Type B pancreatic cell (in vitro differentiated cells): ENCODE data around the gene PRDM16. TPM values are rescaled to one million over a fixed set of nuclear protein-coding genes. Genes with fewer than 3 reads are reported as not detected.
A peak's percentile ranks its signal among the peaks of the same experiment; 100 is the strongest.

Experiments used
- DNase-seq: peaks from one replicate; pipeline ENCODE4 v3.0.0; 2021; ENCODE audit warnings: mixed read lengths; ENCODE audit not compliant: unreplicated experiment; ENCODE audit errors: extremely low spot score
- H3K27ac Mint-ChIP-seq: 2 replicates; pipeline ENCODE4 v1.8.0; 2021; ENCODE audit warnings: mild to moderate bottlenecking, mixed read lengths
- H3K27me3 Mint-ChIP-seq: 2 replicates; pipeline ENCODE4 v1.8.0; 2021; ENCODE audit warnings: mixed read lengths
- H3K36me3 Mint-ChIP-seq: 2 replicates; pipeline ENCODE4 v1.8.0; 2021; ENCODE audit warnings: mixed read lengths
- H3K4me1 Mint-ChIP-seq: one replicate; pipeline ENCODE4 v1.8.0; 2021; ENCODE audit warnings: mixed read lengths; ENCODE audit not compliant: unreplicated experiment
- H3K4me3 Mint-ChIP-seq: 2 replicates; pipeline ENCODE4 v1.8.0; 2021; ENCODE audit warnings: mild to moderate bottlenecking, mixed read lengths
- H3K9me3 Mint-ChIP-seq: 2 replicates; pipeline ENCODE4 v1.8.0; 2021; ENCODE audit warnings: mixed read lengths
- CTCF ChIP-seq: fragments of 200-600 bp; sonication (generic); conservative IDR thresholded peaks from 2 replicates; pipeline ENCODE4 v1.5.0; 2021; ENCODE audit warnings: antibody characterized with exemption, mild to moderate bottlenecking
- total RNA-seq: library from RNA; stranded (reverse); gene quantifications from 2 replicates; pipeline ENCODE4 v1.2.1, GENCODE V29; 2021; ENCODE audit warnings: low replicate concordance

The PRDM16 gene
- total RNA-seq, 1 donor from 2014 or later, result 23.6 TPM

- peak overlapping the region; percentile 87 for H3K27ac Mint-ChIP-seq
- no peak for TF ChIP-seq CTCF
- H3K9me3 Mint-ChIP-seq, result no peaks in the 10 kb centered on the region
- H3K4me1 Mint-ChIP-seq, result peaks cover 59% of the 10 kb centered on the region
- no peak for DNase-seq
- peaks cover 41% of the 10 kb centered on the region for H3K27me3 Mint-ChIP-seq
- peak overlapping the region; percentile 65 for H3K4me3 Mint-ChIP-seq
- H3K36me3 Mint-ChIP-seq, result no peaks in the 10 kb centered on the region
Observed at GRCh38 chr1:3312898-3313575, 244.0 kb downstream of the PRDM16 start.

- peak overlapping the region; percentile 34 for H3K4me3 Mint-ChIP-seq
- H3K4me1 Mint-ChIP-seq, result peaks cover 64% of the 10 kb centered on the region
- DNase-seq, result no peak
- no peaks in the 10 kb centered on the region for H3K9me3 Mint-ChIP-seq
- TF ChIP-seq CTCF, result no peak
- H3K36me3 Mint-ChIP-seq, result no peaks in the 10 kb centered on the region
- peaks cover 44% of the 10 kb centered on the region for H3K27me3 Mint-ChIP-seq
- H3K27ac Mint-ChIP-seq, result peak overlapping the region; percentile 87
Observed at GRCh38 chr1:3313576-3313950, 244.6 kb downstream of the PRDM16 start.

- Mint-ChIP-seq H3K27me3 (peaks cover 41% of the 10 kb centered on the region), H3K36me3 (no peaks in the 10 kb centered on the region), H3K4me1 (peaks cover 72% of the 10 kb centered on the region), H3K4me3 (peak overlapping the region; percentile 77), H3K9me3 (no peaks in the 10 kb centered on the region), H3K27ac (peak overlapping the region; percentile 75)
- no peak for TF ChIP-seq CTCF
- DNase-seq, result no peak
Observed at GRCh38 chr1:3314491-3315381, 245.7 kb downstream of the PRDM16 start.

GRCh38 chr1:3315399-3316339, 246.7 kb downstream of the PRDM16 start:
- DNase-seq, result no peak
- peak overlapping the region; percentile 77 for H3K4me3 Mint-ChIP-seq
- no peaks in the 10 kb centered on the region for H3K9me3 Mint-ChIP-seq
- peaks cover 70% of the 10 kb centered on the region for H3K4me1 Mint-ChIP-seq
- TF ChIP-seq CTCF, result no peak
- H3K36me3 Mint-ChIP-seq, result no peaks in the 10 kb centered on the region
- peak overlapping the region; percentile 75 for H3K27ac Mint-ChIP-seq
- H3K27me3 Mint-ChIP-seq, result peaks cover 40% of the 10 kb centered on the region

GRCh38 chr1:3316340-3316943, 247.4 kb downstream of the PRDM16 start:
- H3K9me3 Mint-ChIP-seq, result no peaks in the 10 kb centered on the region
- H3K27me3 Mint-ChIP-seq, result peaks cover 37% of the 10 kb centered on the region
- DNase-seq, result no peak
- no peaks in the 10 kb centered on the region for H3K36me3 Mint-ChIP-seq
- peaks cover 63% of the 10 kb centered on the region for H3K4me1 Mint-ChIP-seq
- H3K27ac Mint-ChIP-seq, result peak overlapping the region; percentile 74
- H3K4me3 Mint-ChIP-seq, result peak overlapping the region; percentile 52
- no peak for TF ChIP-seq CTCF
